IMR-90 (cell line): Measurements from ENCODE around the gene FOXR1. TPM values are rescaled to one million over a fixed set of nuclear protein-coding genes. Genes with fewer than 3 reads are reported as not detected.

Experiments
- ATAC-seq: fragments of 200-7000 bp; cut with Tn5 transposase; 2 replicates; pipeline ENCODE4 v1.9.1; 2020; ENCODE audit warnings: low read depth, mild to moderate bottlenecking, moderate library complexity
- BruUV-seq: library from RNA; stranded (reverse); fragments of 400-500 nt; replicated peaks from 2 replicates; lab custom pipeline; 2021; lab: Mats Ljungman, UMichigan
- CTCF ChIA-PET: fragments of 300-600 bp; formaldehyde crosslinking; extraction: SDS; loops from one replicate; lab custom pipeline; 2021; ENCODE audit warnings: antibody characterized with exemption; lab: Yijun Ruan, JAX
- POLR2A ChIA-PET: fragments of 300-600 bp; sonication (Branson Sonifier 250); formaldehyde crosslinking; loops from one replicate; lab custom pipeline; 2022; ENCODE audit warnings: antibody characterized with exemption; ENCODE audit not compliant: unreplicated experiment; lab: Charles Lee
- DNase-seq: peaks from one replicate; pipeline ENCODE4 v3.0.0; 2013
- H2AFZ ChIP-seq: replicated peaks from 2 replicates; pipeline ENCODE3; 2013; ENCODE audit warnings: low read length, mild to moderate bottlenecking; ENCODE audit not compliant: poor library complexity
- H2AK5ac ChIP-seq: 2 replicates; pipeline ENCODE4 v1.6.1; 2013; ENCODE audit warnings: low read depth, low read length, inconsistent platforms
- H2AK9ac ChIP-seq: replicated peaks from 2 replicates; pipeline ENCODE3; 2013; ENCODE audit warnings: mild to moderate bottlenecking, low read depth, low read length, moderate library complexity; ENCODE audit not compliant: poor library complexity
- H2BK120ac ChIP-seq: 2 replicates; pipeline ENCODE4 v1.6.1; 2013; ENCODE audit warnings: low read depth, low read length, inconsistent platforms
- H2BK15ac ChIP-seq: 3 replicates; pipeline ENCODE4 v1.6.1; 2013; ENCODE audit warnings: low read depth, low read length, inconsistent platforms
- H2BK20ac ChIP-seq: 2 replicates; pipeline ENCODE4 v1.6.1; 2013; ENCODE audit warnings: low read depth, mild to moderate bottlenecking, inconsistent platforms, low read length, moderate library complexity
- H2BK5ac ChIP-seq: 2 replicates; pipeline ENCODE4 v1.6.1; 2013; ENCODE audit warnings: mild to moderate bottlenecking, low read depth, low read length, inconsistent platforms; ENCODE audit not compliant: poor library complexity, severe bottlenecking
- H3K14ac ChIP-seq: replicated peaks from 2 replicates; pipeline ENCODE4 v1.6.1; 2013; ENCODE audit warnings: low read depth, low read length, inconsistent platforms
- H3K18ac ChIP-seq: 2 replicates; pipeline ENCODE4 v1.6.1; 2013; ENCODE audit warnings: low read depth, low read length, control low read depth
- H3K23ac ChIP-seq: 2 replicates; pipeline ENCODE4 v1.6.1; 2013; ENCODE audit warnings: low read depth, low read length, inconsistent platforms
- H3K27ac ChIP-seq: 2 replicates; pipeline ENCODE4 v1.5.1; 2013; ENCODE audit warnings: mild to moderate bottlenecking, control low read depth, low read length; ENCODE audit not compliant: insufficient read depth
- H3K27me3 ChIP-seq: 2 replicates; pipeline ENCODE4 v1.6.1; 2013; ENCODE audit warnings: low read length; ENCODE audit not compliant: control insufficient read depth, insufficient read depth
- H3K36me3 ChIP-seq: 2 replicates; pipeline ENCODE4 v1.6.1; 2013; ENCODE audit warnings: low read length, mixed read lengths; ENCODE audit not compliant: control insufficient read depth, insufficient read depth
- H3K4ac ChIP-seq: 2 replicates; pipeline ENCODE4 v1.6.1; 2013; ENCODE audit warnings: low read depth, low read length, inconsistent platforms
- H3K4me1 ChIP-seq: 2 replicates; pipeline ENCODE4 v1.6.1; 2013; ENCODE audit warnings: low read length, mixed read lengths; ENCODE audit not compliant: control insufficient read depth, insufficient read depth
- H3K4me2 ChIP-seq: 2 replicates; pipeline ENCODE4 v1.6.1; 2013; ENCODE audit warnings: low read depth, mild to moderate bottlenecking, control low read depth, low read length, moderate library complexity
- H3K4me3 ChIP-seq: 2 replicates; pipeline ENCODE4 v1.5.1; 2013; ENCODE audit warnings: low read depth, mild to moderate bottlenecking, control low read depth, low read length, moderate library complexity; ENCODE audit not compliant: insufficient read depth
- H3K56ac ChIP-seq: 2 replicates; pipeline ENCODE4 v1.6.1; 2013; ENCODE audit warnings: low read length, inconsistent platforms; ENCODE audit not compliant: insufficient read depth; ENCODE audit errors: extremely low read depth
- H3K79me1 ChIP-seq, 2 experiments: 2 replicates each; pipeline ENCODE4 v1.6.1; 2013; ENCODE audit warnings: low read length in 2 of 2, inconsistent platforms in 1 of 2, low read depth in 1 of 2
- H3K9ac ChIP-seq: 2 replicates; pipeline ENCODE4 v1.6.1; 2013; ENCODE audit warnings: low read depth, low read length, control low read depth
- H3K9me1 ChIP-seq: 2 replicates; pipeline ENCODE4 v1.6.1; 2013; ENCODE audit warnings: low read length, inconsistent platforms; ENCODE audit not compliant: insufficient read depth
- H3K9me3 ChIP-seq: 2 replicates; pipeline ENCODE4 v1.6.1; 2013; ENCODE audit warnings: low read length; ENCODE audit not compliant: control insufficient read depth, insufficient read depth
- H4K20me1 ChIP-seq: 2 replicates; pipeline ENCODE4 v1.6.1; 2013; ENCODE audit warnings: low read length, inconsistent platforms; ENCODE audit not compliant: insufficient read depth
- H4K5ac ChIP-seq: 2 replicates; pipeline ENCODE4 v1.6.1; 2013; ENCODE audit warnings: mild to moderate bottlenecking, low read depth, low read length, control low read depth
- H4K8ac ChIP-seq, 2 experiments: 2 replicates each; pipeline ENCODE4 v1.6.1; 2013; ENCODE audit warnings: low read depth in 2 of 2, low read length in 2 of 2, control low read depth in 1 of 2, inconsistent platforms in 1 of 2
- H4K91ac ChIP-seq: 2 replicates; pipeline ENCODE4 v1.6.1; 2013; ENCODE audit warnings: low read depth, low read length, inconsistent platforms; ENCODE audit not compliant: insufficient read depth
- CEBPB ChIP-seq: IDR thresholded peaks from 2 replicates; pipeline ENCODE4 v1.6.1; 2012; ENCODE audit warnings: low read depth, low read length, improper control_type of control experiment
- CHD1 ChIP-seq: IDR thresholded peaks from 2 replicates; pipeline ENCODE4 v1.6.1; 2012; ENCODE audit warnings: low read depth, low read length, improper control_type of control experiment
- FOS ChIP-seq: fragments of 150-350 bp; IDR thresholded peaks from 2 replicates; pipeline ENCODE4 v1.6.1; 2016; ENCODE audit warnings: low read depth, low read length
- MAFK ChIP-seq: IDR thresholded peaks from 2 replicates; pipeline ENCODE4 v1.6.1; 2012; ENCODE audit warnings: low read depth, low read length, improper control_type of control experiment
- NFE2L2 ChIP-seq: fragments of 150-350 bp; IDR thresholded peaks from 2 replicates; pipeline ENCODE4 v1.6.1; 2016; ENCODE audit warnings: low read depth, mild to moderate bottlenecking, low read length
- RCOR1 ChIP-seq: IDR thresholded peaks from 2 replicates; pipeline ENCODE4 v1.6.1; 2012; ENCODE audit warnings: mild to moderate bottlenecking, low read length, improper control_type of control experiment; ENCODE audit not compliant: insufficient replicate concordance
- WGBS, 2 experiments: methylation state at CpG; one replicate each; pipeline versions ENCODE4 v1.1.5 to v1.1.7; 2013; ENCODE audit warnings: missing lambda C conversion rate in 2 of 2; ENCODE audit not compliant: insufficient read length in 1 of 2; ENCODE audit errors: extremely low coverage in 2 of 2; 5-methylcytosine and 5-hydroxymethylcytosine counted together
- dilution Hi-C: fragments of 300-500 bp; cut with HindIII; formaldehyde crosslinking; loops from one replicate; pipeline ENCODE4 v1.14.3; 2018; ENCODE audit warnings: low sequenced_read_pairs; ENCODE audit not compliant: unreplicated experiment
- in situ Hi-C: fragments of 300-500 bp; cut with MboI; formaldehyde crosslinking; loops from 3 replicates; pipeline ENCODE4 v1.14.3; 2019; ENCODE audit warnings: low sequenced_read_pairs, inconsistent platforms, mixed read lengths
- intact Hi-C: fragments of 100-400 bp; cut with micrococcal nuclease; formaldehyde crosslinking; loops from 2 replicates; pipeline ENCODE4 v1.10.0; 2022
- polyA plus RNA-seq, 3 experiments: library from polyadenylated mRNA; depleted of rRNA; stranded (reverse); fragments of >200 nt; gene quantifications; 2 replicates each; pipeline ENCODE4 v1.2.3, GENCODE V29; 2012; ENCODE audit warnings: low replicate concordance in 1 of 3
- total RNA-seq: library from RNA; depleted of rRNA; stranded (reverse); fragments of >200 nt; gene quantifications from 2 replicates; pipeline ENCODE4 v1.2.3, GENCODE V29; 2012
- TF ChIP-seq, protein P1 (sequence below): fragments of 150-350 bp; IDR thresholded peaks from 2 replicates; pipeline ENCODE4 v1.6.1; 2016; ENCODE audit warnings: low read depth, mild to moderate bottlenecking, low read length, moderate library complexity, borderline replicate concordance

FOXR1 gene
- total and polyA plus RNA-seq, 2 of the 4 experiments (the other 2 are of a cell fraction) = not detected

DNA sequence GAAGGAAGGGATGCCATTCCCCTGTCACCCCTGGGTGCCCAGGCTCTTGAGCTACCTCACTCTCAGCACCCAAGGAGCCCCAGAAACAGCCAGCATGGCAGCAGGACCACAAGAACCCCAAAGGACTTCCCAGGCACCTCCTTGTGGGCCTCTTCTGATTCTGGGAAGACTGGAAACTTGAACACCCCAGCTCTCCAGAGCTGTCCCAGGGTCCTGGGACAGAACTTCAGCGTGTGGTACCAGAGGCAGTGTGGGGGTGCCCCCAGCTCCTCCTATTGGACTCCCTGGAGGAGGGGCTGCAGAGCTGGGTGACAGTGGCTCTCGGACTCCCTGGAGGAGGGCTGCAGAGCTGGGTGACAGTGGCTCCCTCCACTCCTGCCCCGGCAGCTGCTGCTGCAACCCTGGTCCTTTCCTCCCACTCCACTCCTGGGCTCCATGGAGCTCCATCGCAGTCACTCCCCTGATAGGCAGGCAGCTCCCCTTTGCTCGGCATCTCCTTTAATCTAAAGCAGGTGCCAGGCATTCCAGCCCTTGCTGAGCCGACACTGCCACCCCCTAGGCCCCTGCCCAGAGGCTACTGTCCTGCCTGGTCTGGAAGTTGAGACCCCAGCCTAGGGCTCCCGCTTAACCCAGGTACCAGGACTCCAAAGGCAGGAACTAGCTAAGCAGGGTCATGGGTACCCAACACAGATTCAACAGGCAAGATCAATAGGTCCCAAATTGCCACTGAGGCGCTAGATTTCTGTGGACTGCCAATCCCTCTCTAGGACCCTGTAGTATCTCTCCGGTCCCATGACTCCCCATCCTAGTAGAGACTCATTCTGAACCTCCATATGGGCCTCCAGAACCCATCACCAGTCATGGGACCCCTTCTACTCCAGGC is 48.6 kb upstream of the FOXR1 start:
- peak overlapping the region; percentile 99 for H3K23ac ChIP-seq
- no peak for DNase-seq
- no peak overlapping the region for H3K18ac ChIP-seq
- H4K8ac ChIP-seq = peak overlapping the region; percentile 11 to 55; a peak in 2 of 4 replicates
- no peak overlapping the region for H2BK20ac ChIP-seq
- H3K9me1 ChIP-seq = no peaks in the 10 kb centered on the region
- peak overlapping the region; percentile 100 for H3K9ac ChIP-seq
- peak overlapping the region; percentile 97 for H2AK5ac ChIP-seq
- WGBS, 2 experiments = 37% methylated on average over 4 of the region's 9 CpGs; no CpG with 5 or more reads in 1 of the 2 experiments
- dilution Hi-C loops (no loop called here), intact Hi-C loops (no loop called here), in situ Hi-C loops (no loop called here)
- H3K4me1 ChIP-seq = peaks cover 26% of the 10 kb centered on the region
- no peak overlapping the region for H4K5ac ChIP-seq
- no peak overlapping the region for H2BK15ac ChIP-seq
- H3K27me3 ChIP-seq = no peaks in the 10 kb centered on the region
- no TSS peak for BruUV-seq
- peak overlapping the region; percentile 60; the same call in 1 of the 2 replicates for H3K56ac ChIP-seq
- peak overlapping the region; percentile 76 for H2BK120ac ChIP-seq
- H3K4me3 ChIP-seq = peak overlapping the region; percentile 99
- peak overlapping the region; percentile 13 for H2AFZ ChIP-seq
- H3K27ac ChIP-seq = peak overlapping the region; percentile 99
- H3K4me2 ChIP-seq = peak overlapping the region; percentile 91
- peak overlapping the region; percentile 97 for H3K4ac ChIP-seq
- CTCF ChIA-PET = interaction anchor here (1.1 to 1.6 kb wide), 2 partner anchors 14 to 132 kb away, joined by 4 read pairs; partner anchors contain the start of gene DDX6
- H3K9me3 ChIP-seq = no peaks in the 10 kb centered on the region
- H3K79me1 ChIP-seq = peaks cover 8 to 50% of the 10 kb centered on the region in 2 experiments; a peak in 3 of 4 replicates
- no peak for ATAC-seq
- H4K91ac ChIP-seq = peak overlapping the region; percentile 94
- peak overlapping the region; percentile 63 for H2AK9ac ChIP-seq
- no peaks in the 10 kb centered on the region for H3K36me3 ChIP-seq
- POLR2A ChIA-PET = interaction anchor here (1.9 kb wide), 1 partner anchor 13 kb away, joined by 13 read pairs; no protein-coding TSS in a partner anchor
- peak overlapping the region; percentile 99 for H3K14ac ChIP-seq
- peak overlapping the region; percentile 92 for H2BK5ac ChIP-seq
- no peak for TF ChIP-seq CHD1
- no peak for TF ChIP-seq MAFK
- TF ChIP-seq RCOR1 = no peak
- no peak for TF ChIP-seq CEBPB
- no peak for TF ChIP-seq NFE2L2
- no peak for TF ChIP-seq FOS
- TF ChIP-seq, protein P1, sequence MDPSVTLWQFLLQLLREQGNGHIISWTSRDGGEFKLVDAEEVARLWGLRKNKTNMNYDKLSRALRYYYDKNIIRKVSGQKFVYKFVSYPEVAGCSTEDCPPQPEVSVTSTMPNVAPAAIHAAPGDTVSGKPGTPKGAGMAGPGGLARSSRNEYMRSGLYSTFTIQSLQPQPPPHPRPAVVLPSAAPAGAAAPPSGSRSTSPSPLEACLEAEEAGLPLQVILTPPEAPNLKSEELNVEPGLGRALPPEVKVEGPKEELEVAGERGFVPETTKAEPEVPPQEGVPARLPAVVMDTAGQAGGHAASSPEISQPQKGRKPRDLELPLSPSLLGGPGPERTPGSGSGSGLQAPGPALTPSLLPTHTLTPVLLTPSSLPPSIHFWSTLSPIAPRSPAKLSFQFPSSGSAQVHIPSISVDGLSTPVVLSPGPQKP = no peak
- peaks cover 61% of the 10 kb centered on the region for H4K20me1 ChIP-seq
